Sigmoid colon (tissue), 4 donors: ENCODE results near the gene BNIP3.

Experiments
- CTCF ChIP-seq, 4 experiments: fragments of 450-650 bp in 3 of 4; fragments of 200-600 bp in 1 of 4; IDR thresholded peaks; one replicate each; pipeline ENCODE4 v1.5.1; 2016 to 2019; ENCODE audit warnings: antibody characterized with exemption in 4 of 4, mild to moderate bottlenecking in 3 of 4, moderate library complexity in 2 of 4
- EP300 ChIP-seq, 4 donors: sonication (generic); formaldehyde crosslinking; IDR thresholded peaks; one replicate each; pipeline ENCODE4 v1.6.1; 2017; ENCODE audit warnings: antibody characterized with exemption in 4 of 4
- POLR2A ChIP-seq, 2 donors: fragments of 450-650 bp; IDR thresholded peaks; one replicate each; pipeline ENCODE4 v1.6.1; 2016; ENCODE audit warnings: antibody characterized with exemption in 2 of 2, mild to moderate bottlenecking in 2 of 2, moderate library complexity in 2 of 2

GRCh38 chr10:131946880-131947279 is 34.8 kb downstream of the BNIP3 start:
- no peak for TF ChIP-seq CTCF (IDR thresholded peaks at IDR 0.05)
- no peak for TF ChIP-seq EP300 (IDR thresholded peaks at IDR 0.05)
- TF ChIP-seq POLR2A (IDR thresholded peaks at IDR 0.05), result no peak
